NCI-H128 (cell line): ENCODE measurements around the gene ZC2HC1C.

Experiments
- DNase-seq: peaks from one replicate; lab custom pipeline; 2025; ENCODE audit not compliant: unreplicated experiment; lab: John Stamatoyannopoulos, UW

Gene ZC2HC1C, protein sequence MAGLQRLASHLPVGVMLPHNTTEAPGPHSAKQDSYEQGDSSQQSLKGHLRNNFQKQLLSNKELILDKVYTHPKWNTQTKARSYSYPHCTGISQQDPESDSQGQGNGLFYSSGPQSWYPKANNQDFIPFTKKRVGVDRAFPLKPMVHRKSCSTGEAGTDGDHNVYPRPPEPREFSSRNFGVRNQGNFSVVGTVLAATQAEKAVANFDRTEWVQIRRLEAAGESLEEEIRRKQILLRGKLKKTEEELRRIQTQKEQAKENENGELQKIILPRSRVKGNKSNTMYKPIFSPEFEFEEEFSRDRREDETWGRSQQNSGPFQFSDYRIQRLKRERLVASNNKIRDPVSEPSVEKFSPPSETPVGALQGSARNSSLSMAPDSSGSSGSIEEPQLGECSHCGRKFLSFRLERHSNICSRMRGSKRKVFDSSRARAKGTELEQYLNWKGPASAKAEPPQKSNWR

DNA sequence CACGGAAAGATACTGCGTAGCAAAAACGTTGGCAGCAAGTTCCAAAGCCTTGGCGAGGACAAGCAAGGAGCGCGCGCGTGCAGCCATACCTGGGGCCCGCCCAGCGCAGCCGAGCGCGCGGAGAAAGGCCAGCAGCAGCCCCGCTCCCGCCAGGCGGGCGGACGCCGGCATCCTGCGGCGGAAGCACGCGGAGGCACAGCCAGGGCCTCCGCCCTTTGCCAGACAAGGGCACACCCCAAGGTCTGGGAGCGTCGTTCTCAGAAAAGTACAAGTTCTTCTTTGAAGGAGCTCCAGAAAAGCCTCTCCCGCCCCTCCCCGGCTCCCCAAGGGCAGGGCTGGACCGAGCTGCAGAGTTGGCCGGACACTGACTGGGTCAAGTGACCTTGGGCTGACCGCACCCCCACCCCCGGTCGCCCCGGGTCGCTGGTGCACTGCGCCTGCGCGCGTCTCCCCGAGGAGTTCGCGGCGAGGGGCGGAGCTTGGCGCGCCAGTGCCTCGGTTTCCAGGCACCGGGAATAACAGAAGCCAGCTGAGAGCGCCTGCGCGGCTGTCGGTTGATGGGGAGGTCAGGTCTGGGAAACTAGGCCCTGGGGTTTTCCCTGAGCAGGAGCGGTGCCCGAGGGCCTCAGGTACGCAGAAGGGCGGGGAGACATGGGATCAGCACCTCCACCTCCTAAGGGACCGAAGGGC is at the start of gene ZC2HC1C:
TSS of gene ZC2HC1C (plus strand) at position 521 of the 690 bp plus-strand sequence. CDS start 933 bp downstream, outside the sequence.
- DNase-seq = peak; percentile 89

DNA sequence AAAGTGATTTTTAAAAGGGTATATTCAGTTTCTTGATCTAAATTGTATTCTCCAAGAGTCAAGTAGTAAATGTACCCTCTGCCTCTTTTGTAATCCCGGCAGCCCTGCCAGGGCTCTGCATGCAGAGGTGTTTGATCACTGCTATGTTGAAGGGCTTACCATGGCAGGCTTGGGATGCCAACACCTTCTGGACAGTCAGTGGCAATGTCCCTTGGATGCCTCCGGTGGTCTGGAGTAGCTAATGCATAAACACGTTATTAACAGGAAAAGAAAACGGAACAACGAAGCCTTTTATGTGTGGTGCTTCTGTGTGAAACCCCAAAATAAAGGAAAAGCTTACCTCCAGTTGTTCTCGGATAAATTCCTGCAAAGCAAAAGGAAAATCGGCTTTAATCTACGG is 46.8 kb upstream of the ZC2HC1C start:
- no peak for DNase-seq

DNA sequence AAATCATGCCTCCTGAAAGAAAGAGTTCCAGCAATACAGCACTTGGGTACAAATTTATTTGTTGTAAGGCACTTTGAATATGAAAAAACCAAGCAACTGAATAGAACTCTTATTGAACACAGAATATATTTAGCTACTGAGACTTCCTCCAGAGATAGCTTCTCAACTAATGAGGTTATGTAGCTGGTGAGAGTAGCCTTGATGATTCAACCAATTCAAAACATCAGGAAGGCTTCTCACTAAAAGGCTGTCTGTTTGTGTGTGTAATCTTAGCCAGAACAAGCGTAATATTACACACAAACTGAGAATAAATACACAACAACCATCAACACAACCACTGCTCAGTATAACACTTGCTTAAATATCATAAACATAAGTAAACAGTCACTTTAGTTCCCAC is 46.3 kb upstream of the ZC2HC1C start:
- DNase-seq = no peak

DNA sequence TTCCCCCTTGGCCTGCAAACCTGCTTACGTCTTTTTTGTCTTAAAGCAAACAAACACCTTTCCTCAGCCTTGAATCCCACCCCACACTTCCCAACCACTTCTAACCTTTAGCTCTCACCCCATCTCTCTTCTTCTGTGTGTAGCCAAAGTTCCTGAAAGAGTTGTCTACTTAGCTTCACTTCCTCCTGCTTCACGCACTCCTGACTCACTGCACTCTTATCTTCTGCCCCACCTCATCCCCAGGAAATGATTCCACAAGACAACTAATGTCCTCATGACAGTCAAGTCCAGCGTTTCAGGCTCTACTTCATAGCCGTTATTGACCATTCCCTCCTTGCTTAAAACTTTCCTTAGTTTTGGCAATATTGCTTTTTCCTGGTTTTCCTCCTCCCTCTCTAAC is 44.4 kb upstream of the ZC2HC1C start:
- no peak for DNase-seq

DNA sequence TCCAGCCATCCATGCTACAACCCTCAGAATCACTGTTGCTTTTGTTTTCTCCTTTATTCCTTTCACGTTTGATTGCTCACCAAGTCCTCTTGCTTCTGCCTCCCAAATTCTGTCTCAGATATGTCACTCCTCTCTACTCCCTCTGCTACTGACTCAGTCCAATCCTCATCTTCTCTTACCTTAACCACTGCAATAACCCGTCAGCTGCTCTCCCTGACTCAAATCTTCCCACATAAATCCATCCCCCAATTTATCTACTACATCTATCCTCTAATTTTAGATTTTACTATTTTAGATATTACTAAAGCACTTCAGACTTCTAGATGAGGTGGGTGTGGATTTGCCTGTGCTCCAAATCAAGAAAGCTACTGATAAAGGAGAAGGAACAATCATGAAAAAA is 43.6 kb upstream of the ZC2HC1C start:
- DNase-seq = no peak

DNA sequence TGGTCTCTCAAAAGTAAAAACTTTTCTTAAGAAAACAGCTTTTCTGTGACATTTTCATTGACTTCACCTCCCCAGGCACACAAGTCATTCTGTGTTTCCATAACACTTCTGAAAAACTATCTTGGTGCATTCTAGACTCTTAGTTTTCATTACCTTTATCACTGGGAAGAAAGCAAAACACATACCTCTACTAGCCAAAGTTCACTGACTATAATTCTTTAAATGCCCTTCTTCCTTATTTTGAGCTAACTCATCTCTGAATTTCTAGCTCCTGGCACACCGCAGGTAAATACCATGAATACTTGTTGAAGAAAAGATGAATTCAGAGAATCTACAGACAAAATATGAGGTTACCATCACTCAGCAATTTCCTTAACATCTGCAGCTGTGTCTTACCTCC is 39.3 kb upstream of the ZC2HC1C start:
- no peak for DNase-seq

DNA sequence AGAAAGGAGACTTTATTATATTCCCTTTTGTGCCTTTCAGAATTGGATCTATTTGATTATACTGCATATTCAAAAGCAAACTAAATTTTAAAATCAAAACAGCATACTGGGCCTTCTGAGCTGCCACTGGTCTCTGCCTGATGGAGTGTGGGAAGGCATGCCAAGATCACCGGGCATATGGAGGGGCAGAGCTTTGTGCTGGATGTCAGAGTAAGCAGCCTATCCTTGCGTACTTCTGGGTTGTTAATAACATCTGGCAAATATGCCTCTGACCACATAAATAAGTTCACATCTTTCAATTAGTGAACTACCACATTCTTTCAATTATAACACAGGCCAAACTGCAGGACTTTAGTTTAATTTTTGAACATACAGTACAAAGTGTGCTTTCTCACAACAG is 36.5 kb upstream of the ZC2HC1C start:
- no peak for DNase-seq

DNA sequence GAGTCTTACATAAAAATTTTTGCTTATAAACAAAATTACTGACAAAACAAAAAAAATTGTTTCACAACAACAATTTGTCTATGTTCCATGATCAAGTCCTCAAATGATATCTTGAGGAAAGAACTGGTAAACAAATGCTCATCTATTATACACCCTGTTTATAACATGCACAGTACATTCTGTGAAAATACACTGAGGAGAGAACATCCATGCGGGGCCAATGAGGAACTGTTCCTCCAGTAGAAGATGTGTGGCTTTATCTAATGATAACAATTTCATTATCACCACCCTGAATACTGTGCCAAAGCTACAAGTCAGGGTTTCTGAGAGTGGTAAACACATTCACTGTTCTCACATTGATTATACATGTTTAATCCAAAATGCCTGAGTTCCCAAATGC is 28.9 kb upstream of the ZC2HC1C start:
- DNase-seq = no peak

DNA sequence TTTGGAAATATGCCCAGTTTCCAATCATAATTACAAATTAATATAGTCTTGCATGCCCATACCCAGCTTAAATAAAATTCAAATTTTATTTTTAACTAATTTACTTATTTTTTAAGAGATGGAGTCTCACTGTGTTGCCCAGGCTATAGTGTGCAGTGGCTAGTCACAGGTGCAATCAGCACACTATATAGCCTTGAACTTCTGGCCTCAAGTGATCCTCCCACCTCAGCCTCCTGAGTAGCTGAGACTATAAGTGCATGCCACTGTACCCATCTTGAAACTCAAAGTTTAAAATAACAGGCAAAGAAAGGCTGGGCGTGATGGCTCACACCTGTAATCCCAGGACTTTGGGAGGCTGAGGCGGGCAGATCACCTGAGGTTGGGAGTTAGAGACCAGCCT is 28.5 kb upstream of the ZC2HC1C start:
- DNase-seq = no peak

DNA sequence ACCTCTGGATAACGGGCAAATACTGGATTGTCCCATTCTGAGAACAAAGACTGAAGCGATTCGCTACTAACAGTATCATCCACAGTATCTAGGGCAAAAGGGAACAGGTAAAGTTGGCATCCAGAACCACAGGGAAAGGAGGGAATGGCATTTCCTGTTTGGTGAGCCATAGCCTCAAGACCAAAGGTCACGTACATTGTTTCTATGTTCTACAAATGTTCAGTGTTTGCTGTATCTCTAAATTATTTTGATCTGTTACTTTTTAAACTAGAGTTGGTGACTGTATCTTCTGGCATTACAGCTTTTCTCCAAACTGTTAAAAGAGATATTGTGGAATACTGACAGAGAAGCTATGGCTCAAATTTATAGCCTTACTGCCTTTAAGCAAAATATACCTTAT is 27.8 kb upstream of the ZC2HC1C start:
- no peak for DNase-seq

DNA sequence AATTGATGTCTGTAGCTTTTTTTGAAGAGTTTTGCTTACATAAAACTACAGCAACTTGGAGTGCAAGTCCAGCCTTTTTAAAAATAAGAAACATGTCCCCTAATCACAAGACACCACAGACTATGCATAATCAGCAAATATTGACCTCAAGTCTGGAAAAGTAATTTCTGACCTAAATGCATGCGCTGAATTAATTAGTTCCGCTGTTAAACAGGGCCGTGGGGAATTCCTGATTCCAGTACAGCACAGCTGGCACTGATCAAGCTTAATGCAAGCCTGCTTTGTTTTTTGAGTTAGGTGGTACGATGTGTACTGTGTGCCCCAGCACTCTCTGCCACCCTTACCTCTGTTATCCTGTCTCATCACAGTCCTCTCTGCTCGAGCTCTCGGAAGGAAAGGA is 27.4 kb upstream of the ZC2HC1C start:
- DNase-seq = no peak

DNA sequence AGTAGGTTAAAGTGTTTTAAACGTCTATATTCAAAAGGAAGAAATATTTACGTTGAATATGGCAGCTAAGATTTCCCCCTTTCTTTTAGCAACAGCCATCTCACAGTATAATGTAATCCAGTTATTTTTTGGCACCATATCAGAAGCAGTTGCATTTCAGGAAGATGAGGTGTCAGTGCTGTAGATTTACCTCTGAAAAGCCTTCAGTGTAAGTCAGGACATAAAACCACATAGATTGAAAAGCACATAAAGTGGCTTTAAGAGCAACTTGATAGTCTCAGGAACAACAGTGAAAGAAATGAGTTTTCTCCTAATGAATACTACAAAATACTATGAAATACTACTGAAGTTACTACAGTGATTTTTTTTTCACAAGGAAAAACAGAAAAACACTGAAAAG is 25.1 kb upstream of the ZC2HC1C start:
- no peak for DNase-seq

DNA sequence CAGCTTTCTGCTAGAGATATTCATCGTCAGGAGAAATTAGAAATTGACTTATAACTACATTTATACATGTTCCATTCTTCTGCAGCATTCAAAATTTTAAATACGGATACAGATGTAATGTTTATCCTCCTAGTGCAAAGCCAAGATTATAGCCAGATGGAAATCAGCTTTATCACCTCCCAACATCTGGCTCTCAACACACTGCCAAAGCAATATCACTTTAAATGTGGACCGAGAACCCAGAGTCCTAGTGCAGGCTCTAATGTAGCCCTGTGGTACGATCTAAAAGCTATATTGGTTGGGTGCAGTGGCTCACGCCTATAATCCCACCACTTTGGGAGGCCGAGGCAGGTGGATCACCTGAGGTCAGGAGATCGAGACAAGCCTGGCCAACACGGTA is 24.7 kb upstream of the ZC2HC1C start:
- DNase-seq = no peak

DNA sequence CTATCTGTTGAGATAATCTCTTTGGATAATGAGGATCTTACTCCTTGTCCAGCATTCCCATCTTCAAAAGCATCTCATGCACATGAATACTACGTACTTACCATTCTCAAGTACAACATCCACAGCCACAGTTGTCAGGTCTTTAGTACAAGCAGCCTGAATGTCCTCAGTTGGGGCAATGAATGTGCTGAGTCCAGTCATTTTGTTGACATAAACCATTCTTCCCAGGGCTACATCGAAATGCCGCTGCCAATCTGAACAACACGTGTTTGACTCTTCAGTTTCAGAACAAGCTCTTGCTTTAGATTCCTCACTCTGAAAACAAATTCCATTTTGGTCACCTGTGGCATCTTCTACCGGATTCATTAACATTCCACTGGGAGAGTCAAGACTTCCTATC is 23.2 kb upstream of the ZC2HC1C start:
- no peak for DNase-seq

DNA sequence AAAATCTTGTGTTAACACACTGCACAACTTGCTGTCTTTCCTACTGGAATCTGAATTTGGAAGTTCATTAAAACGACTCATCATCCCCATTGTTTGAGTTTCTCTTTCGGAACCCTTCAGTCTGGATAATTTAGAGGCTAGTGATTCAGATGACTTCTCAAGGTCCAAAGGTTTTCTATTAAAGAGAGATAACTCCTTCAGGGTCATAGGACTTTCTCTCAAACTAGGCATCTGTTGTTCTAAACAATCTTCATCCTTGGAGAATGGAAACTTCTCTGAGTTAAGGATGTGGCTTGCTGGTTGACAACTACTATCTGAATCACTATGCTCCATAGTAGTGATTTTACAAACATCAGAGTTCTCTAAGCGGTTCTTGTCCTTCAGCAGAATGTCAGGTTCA is 22.5 kb upstream of the ZC2HC1C start:
- no peak for DNase-seq

DNA sequence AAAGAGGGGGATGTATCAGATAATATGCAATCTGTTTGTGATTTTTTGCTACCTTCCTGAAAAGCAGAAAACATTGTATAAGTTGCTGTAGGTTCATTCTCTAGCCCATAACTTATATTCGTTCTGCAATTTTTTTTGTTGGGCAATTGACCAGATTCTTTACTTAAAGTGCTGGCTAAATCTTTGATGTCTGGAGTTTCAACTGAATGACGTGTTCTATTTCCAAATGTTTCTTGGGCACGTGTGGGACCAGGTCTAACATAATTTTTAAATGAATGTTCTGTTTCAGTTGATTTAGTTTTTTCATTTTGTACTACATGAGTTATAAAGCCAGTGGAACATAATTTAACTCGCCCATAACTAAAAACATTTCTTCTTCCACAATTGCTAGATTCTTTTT is 21.9 kb upstream of the ZC2HC1C start:
- DNase-seq = no peak

DNA sequence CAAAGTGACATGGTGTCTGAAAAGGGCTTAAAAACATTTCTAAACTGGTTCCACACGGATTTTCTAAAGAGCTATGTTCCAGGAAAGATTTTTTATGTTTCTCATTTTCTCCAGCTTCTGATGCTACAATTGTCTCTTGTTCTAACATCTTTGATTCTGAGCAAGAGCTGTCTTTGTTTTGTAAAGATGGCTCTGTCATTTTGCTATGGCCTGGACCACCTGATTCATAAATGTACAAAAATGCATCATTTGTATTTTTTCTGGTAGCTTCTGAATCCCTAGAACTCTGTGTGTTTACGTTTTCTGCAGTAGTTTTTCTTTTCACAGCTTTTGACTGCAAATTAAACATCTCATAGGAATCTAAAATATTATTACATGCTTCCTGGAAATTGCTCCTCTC is 21.3 kb upstream of the ZC2HC1C start:
- no peak for DNase-seq

DNA sequence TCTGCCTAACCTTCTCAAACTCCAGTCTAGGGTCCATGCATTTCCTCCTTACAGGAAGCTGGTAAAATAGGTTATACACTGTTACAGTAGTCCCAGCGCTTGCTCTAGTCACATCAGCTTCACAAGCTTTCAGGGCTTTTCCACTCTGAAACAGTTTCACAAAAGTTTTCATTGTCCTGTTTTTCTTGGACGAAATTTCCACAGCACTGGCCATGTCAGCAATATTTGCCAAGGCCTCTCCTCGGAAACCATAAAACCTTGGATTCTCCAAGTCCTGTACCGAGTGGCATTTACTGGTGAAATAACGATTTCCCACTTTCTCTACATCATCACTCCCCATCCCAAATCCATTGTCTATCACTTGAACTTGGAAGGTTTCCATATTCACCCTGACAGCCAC is 20.3 kb upstream of the ZC2HC1C start:
- DNase-seq = no peak

DNA sequence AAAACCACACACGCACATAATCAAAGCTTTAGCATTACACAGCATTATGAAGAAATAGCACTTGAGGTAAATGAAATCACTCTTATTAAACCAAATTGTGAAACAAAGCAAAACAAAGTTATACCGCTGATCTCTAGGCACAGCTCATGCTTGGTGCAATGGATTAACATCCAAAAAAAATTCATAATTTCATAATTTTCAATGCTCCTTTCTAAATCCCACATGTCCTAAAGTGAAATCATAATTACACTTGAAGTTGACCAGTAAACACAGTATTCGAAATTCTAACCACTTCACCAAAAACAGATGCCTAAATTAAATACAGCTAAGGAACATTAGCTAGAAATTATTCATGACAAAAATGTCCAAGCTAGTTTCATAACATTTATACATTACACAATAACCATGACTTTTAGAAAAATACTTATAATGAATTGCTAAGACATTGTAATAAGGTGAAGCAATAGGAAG is 19.7 kb upstream of the ZC2HC1C start:
- no peak for DNase-seq

DNA sequence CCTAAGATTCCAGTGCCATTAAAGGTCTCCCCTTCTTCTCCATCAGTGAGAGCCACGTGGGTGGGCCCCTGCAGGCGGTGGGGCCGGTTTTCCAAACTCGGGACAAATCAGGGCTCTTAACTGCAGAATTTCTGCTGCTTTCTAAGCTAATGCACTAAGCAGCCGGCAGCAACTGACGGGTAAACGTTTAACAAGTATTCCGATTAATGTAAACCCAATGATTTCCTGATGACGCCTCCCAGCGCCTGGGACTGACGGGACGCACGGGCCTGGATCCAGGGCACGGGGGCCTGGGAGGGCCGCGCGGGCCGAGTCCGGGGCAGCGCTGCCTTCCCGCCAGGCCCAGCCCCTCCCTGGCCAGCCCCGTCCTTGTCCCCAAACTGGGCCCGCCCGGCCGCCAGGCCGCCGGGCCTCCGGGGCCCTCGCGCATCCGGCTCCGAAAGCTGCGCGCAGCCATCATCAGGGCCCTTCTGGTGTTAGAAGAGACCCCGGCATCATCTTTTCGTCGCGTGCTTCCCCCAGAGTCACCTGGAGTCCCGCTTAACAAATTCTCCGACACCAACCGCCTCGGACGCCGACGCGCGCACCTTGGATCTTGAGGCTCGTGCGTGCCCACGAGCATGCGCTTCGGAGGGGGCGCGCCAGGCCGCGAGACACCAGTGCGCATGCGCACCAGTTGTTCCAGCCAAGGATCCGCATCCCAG is 18.4 kb upstream of the ZC2HC1C start, which contains the start of gene MLH3:
TSS of gene MLH3 (minus strand) at position 616 of the 704 bp plus-strand sequence. CDS start 1,812 bp downstream, outside the sequence.
- DNase-seq = peak; percentile 73

DNA sequence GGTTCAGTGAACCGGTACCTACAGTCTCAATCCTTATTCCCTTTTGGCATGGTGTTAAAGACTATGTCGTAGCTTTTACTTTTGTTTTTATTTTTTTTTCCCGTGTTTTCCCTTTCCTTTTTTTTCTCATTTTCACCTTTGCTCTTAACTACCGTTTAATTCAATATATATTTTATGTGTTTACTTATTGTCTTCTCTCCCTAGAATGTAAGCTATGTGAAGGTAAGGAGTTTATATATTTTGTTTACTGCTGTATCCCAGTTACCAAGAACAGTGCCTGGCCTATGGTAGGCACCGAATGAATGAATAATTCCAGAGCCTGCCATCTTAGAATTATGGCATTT is 17.9 kb upstream of the ZC2HC1C start:
- DNase-seq = no peak
